Spinal cord (tissue), 10 donors: Measurements from ENCODE around the gene TNIP1. TPM values are rescaled to one million over a fixed set of nuclear protein-coding genes. Genes with fewer than 3 reads are reported as not detected.
A peak's percentile ranks its signal among the peaks of the same experiment; 100 is the strongest.

ENCODE experiments used
- DNase-seq, 6 donors: peaks; one replicate each; pipeline versions ENCODE4 v3.0.0 to v3.0.0-alpha.2; 2013 to 2015; ENCODE audit warnings: low spot score in 6 of 6, low read depth in 4 of 6
- H3K27ac ChIP-seq: one replicate; pipeline ENCODE4 v1.5.1; 2013; ENCODE audit warnings: low read depth, low read length, control low read depth
- H3K27me3 ChIP-seq: one replicate; pipeline ENCODE4 v1.6.1; 2013; ENCODE audit warnings: low read length; ENCODE audit not compliant: control insufficient read depth, insufficient read depth
- H3K36me3 ChIP-seq: one replicate; pipeline ENCODE4 v1.6.1; 2013; ENCODE audit warnings: low read length; ENCODE audit not compliant: control insufficient read depth, insufficient read depth
- H3K4me1 ChIP-seq: one replicate; pipeline ENCODE4 v1.6.1; 2013; ENCODE audit warnings: low read length; ENCODE audit not compliant: control insufficient read depth, insufficient read depth
- H3K4me3 ChIP-seq: one replicate; pipeline ENCODE4 v1.5.1; 2013; ENCODE audit warnings: low read depth, low read length, control low read depth
- H3K9me3 ChIP-seq: one replicate; pipeline ENCODE4 v1.6.1; 2013; ENCODE audit warnings: low read length; ENCODE audit not compliant: control insufficient read depth, insufficient read depth
- WGBS: methylation state at CpG from one replicate; pipeline ENCODE4 v1.1.5; 2013; ENCODE audit warnings: missing lambda C conversion rate; ENCODE audit not compliant: insufficient coverage; 5-methylcytosine and 5-hydroxymethylcytosine counted together
- polyA plus RNA-seq, 2 donors: library from polyadenylated mRNA; unstranded; fragments of 120-200 nt; gene quantifications; one replicate each; pipeline ENCODE4 v1.2.1, GENCODE V29; 2013; ENCODE audit not compliant: insufficient read length in 2 of 2
- total RNA-seq, 2 donors: library from RNA; depleted of rRNA in 1 of 2; stranded (reverse); fragments of 120-200 nt in 1 of 2; fragments of >200 nt in 1 of 2; gene quantifications; one replicate each; pipeline versions ENCODE4 v1.2.3 to v1.2.4, GENCODE V29; 2013 to 2014
- donor health status: healthy.

The TNIP1 gene
- total and polyA plus RNA-seq, 4 donors, result 25.5 to 63.7 (median 52.4) TPM

GRCh38 chr5:151008210-151008491 is 72.7 kb downstream of the TNIP1 start:
- peaks cover 13% of the 10 kb centered on the region for H3K4me1 ChIP-seq
- WGBS, result 70% methylated on average over 2 of the region's 2 CpGs

GRCh38 chr5:151007430-151008209 is 73.2 kb downstream of the TNIP1 start:
- Histone ChIP-seq H3K27me3 (no peaks in the 10 kb centered on the region), H3K9me3 (no peaks in the 10 kb centered on the region), H3K4me1 (peaks cover 13% of the 10 kb centered on the region), H3K4me3 (no peak overlapping the region), H3K27ac (no peak overlapping the region), H3K36me3 (no peaks in the 10 kb centered on the region)
- peak in 1 of 6 donors; percentile 28 for DNase-seq
- WGBS, result 81% methylated on average over 5 of the region's 7 CpGs

More at GRCh38 chr5:151008210-151008491, 72.7 kb downstream of the TNIP1 start:
- no peak overlapping the region for H3K4me3 ChIP-seq
- H3K9me3 ChIP-seq, result no peaks in the 10 kb centered on the region
- H3K27ac ChIP-seq, result no peak overlapping the region
- H3K36me3 ChIP-seq, result no peaks in the 10 kb centered on the region
- H3K27me3 ChIP-seq, result no peaks in the 10 kb centered on the region
- no peak for DNase-seq

GRCh38 chr5:151006704-151007334 is 74.0 kb downstream of the TNIP1 start:
- peak overlapping the region; percentile 1 for H3K27ac ChIP-seq
- H3K27me3 ChIP-seq, result no peaks in the 10 kb centered on the region
- H3K9me3 ChIP-seq, result no peaks in the 10 kb centered on the region
- peaks cover 13% of the 10 kb centered on the region for H3K4me1 ChIP-seq
- H3K4me3 ChIP-seq, result no peak overlapping the region
- H3K36me3 ChIP-seq, result no peaks in the 10 kb centered on the region
- no peak for DNase-seq
- 80% methylated on average over 4 of the region's 5 CpGs for WGBS

GRCh38 chr5:151005950-151006576 is 74.8 kb downstream of the TNIP1 start:
- 30% methylated on average over 4 of the region's 7 CpGs for WGBS

GRCh38 chr5:151005187-151005949 is 75.5 kb downstream of the TNIP1 start:
- no peak for DNase-seq
- H3K27me3 ChIP-seq, result no peaks in the 10 kb centered on the region
- H3K4me1 ChIP-seq, result peaks cover 13% of the 10 kb centered on the region
- H3K4me3 ChIP-seq, result no peak overlapping the region
- H3K9me3 ChIP-seq, result no peaks in the 10 kb centered on the region
- no peaks in the 10 kb centered on the region for H3K36me3 ChIP-seq
- 77% methylated on average over 2 of the region's 5 CpGs for WGBS
- H3K27ac ChIP-seq, result no peak overlapping the region

More at GRCh38 chr5:151005950-151006576, 74.8 kb downstream of the TNIP1 start:
- no peak overlapping the region for H3K4me3 ChIP-seq
- H3K36me3 ChIP-seq, result no peaks in the 10 kb centered on the region
- peaks cover 13% of the 10 kb centered on the region for H3K4me1 ChIP-seq
- H3K27ac ChIP-seq, result peak overlapping the region; percentile 1
- H3K9me3 ChIP-seq, result no peaks in the 10 kb centered on the region
- no peaks in the 10 kb centered on the region for H3K27me3 ChIP-seq
- DNase-seq, result peak in 1 of 6 donors; percentile 76

GRCh38 chr5:151004499-151004898 is 76.3 kb downstream of the TNIP1 start:
- Histone ChIP-seq H3K4me1 (peaks cover 15% of the 10 kb centered on the region), H3K36me3 (no peaks in the 10 kb centered on the region), H3K4me3 (no peak overlapping the region), H3K27me3 (no peaks in the 10 kb centered on the region), H3K9me3 (no peaks in the 10 kb centered on the region), H3K27ac (no peak overlapping the region)
- no CpG with 5 or more reads among the region's 2 CpGs for WGBS
- DNase-seq, result no peak

- DNase-seq, result no peak
- no peaks in the 10 kb centered on the region for H3K36me3 ChIP-seq
- H3K4me1 ChIP-seq, result peaks cover 16% of the 10 kb centered on the region
- H3K9me3 ChIP-seq, result no peaks in the 10 kb centered on the region
- H3K4me3 ChIP-seq, result no peak overlapping the region
- WGBS, result 74% methylated on average over 2 of the region's 3 CpGs
- H3K27ac ChIP-seq, result no peak overlapping the region
- H3K27me3 ChIP-seq, result no peaks in the 10 kb centered on the region
Observed at GRCh38 chr5:151003503-151003860, 77.4 kb downstream of the TNIP1 start.

- Histone ChIP-seq H3K4me3 (no peak overlapping the region), H3K27me3 (no peaks in the 10 kb centered on the region), H3K36me3 (no peaks in the 10 kb centered on the region), H3K27ac (no peak overlapping the region), H3K9me3 (no peaks in the 10 kb centered on the region), H3K4me1 (peaks cover 12% of the 10 kb centered on the region)
- no peak for DNase-seq
- 82% methylated on average over 8 of the region's 9 CpGs for WGBS
Observed at GRCh38 chr5:151002681-151003502, 77.9 kb downstream of the TNIP1 start.

- no peak overlapping the region for H3K27ac ChIP-seq
- H3K9me3 ChIP-seq, result no peaks in the 10 kb centered on the region
- peaks cover 12% of the 10 kb centered on the region for H3K4me1 ChIP-seq
- H3K4me3 ChIP-seq, result no peak overlapping the region
- no peaks in the 10 kb centered on the region for H3K36me3 ChIP-seq
- no peaks in the 10 kb centered on the region for H3K27me3 ChIP-seq
- no CpG with 5 or more reads among the region's 2 CpGs for whole genome bisulfite sequencing
- DNase-seq, result peak in 2 of 6 donors; percentile 68 to 79
Observed at GRCh38 chr5:151002250-151002649, 78.6 kb downstream of the TNIP1 start.
